ENCODE data around the gene CDH23.

DNA sequence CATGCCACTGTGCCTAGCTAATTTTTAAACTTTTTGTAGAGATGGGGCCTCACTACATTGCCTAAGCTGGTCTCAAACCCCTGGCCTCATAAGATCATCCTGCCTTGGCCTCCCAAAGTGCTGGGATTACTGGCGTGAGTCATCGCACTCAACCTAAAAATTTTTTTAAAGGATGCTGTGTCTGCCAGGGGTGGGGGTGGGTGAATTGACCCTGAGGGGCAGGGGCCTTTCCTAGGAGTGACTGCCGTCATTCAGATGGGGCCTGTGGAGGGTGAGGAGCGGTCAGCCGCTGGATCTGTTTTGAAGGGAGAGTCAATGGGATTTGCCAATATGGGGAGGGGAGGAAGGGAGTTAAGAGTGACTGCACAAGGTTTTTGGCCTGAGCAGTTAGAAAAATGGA is 233.4 kb downstream of the CDH23 start:
- TF ChIP-seq, protein P1, sequence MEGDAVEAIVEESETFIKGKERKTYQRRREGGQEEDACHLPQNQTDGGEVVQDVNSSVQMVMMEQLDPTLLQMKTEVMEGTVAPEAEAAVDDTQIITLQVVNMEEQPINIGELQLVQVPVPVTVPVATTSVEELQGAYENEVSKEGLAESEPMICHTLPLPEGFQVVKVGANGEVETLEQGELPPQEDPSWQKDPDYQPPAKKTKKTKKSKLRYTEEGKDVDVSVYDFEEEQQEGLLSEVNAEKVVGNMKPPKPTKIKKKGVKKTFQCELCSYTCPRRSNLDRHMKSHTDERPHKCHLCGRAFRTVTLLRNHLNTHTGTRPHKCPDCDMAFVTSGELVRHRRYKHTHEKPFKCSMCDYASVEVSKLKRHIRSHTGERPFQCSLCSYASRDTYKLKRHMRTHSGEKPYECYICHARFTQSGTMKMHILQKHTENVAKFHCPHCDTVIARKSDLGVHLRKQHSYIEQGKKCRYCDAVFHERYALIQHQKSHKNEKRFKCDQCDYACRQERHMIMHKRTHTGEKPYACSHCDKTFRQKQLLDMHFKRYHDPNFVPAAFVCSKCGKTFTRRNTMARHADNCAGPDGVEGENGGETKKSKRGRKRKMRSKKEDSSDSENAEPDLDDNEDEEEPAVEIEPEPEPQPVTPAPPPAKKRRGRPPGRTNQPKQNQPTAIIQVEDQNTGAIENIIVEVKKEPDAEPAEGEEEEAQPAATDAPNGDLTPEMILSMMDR (conservative IDR thresholded peaks at IDR 0.05), result no peak
- TF ChIP-seq EZH2 (IDR thresholded peaks at IDR 0.05; ENCODE audit: low read depth), result no peak
